ENCODE measurements around the gene LAS1L. TPM values are rescaled to one million over a fixed set of nuclear protein-coding genes. Genes with fewer than 3 reads are reported as not detected.
"Not testable (repeated sequence)": the region's sequence is repeated elsewhere in the genome, so short reads cannot be mapped to it uniquely, and the experiment has no call there.

Gene LAS1L
- total RNA-seq = 17.7 TPM
- long read RNA-seq, partial matches to known transcripts = 4 of 28 reads
- long read RNA-seq, other reads (novel, unspliced or antisense) = 16 of 28 reads

- intact Hi-C loops (cut with DNase I) = no loop called here
- peak; percentile 94 for DNase-seq (ENCODE audit: low spot score)
Observed at GRCh38 chrX:65534450-65535292, at the start of gene LAS1L. Gene LAS1L (minus strand): TSS chrX:65534787. CDS start chrX:65534715, 72 bp downstream.

GRCh38 chrX:65582450-65583082 is 48.0 kb upstream of the LAS1L start:
- intact Hi-C loops (cut with DNase I) = loop anchor here (2.0 to 5.0 kb wide), 2 partner anchors 404 to 1145 kb away; no protein-coding TSS in a partner anchor
- DNase-seq (ENCODE audit: low spot score) = no peak

- no peak for DNase-seq (ENCODE audit: low spot score)
- intact Hi-C loops (cut with DNase I) = loop anchor here (2.0 to 5.0 kb wide), 2 partner anchors 405 to 1146 kb away; no protein-coding TSS in a partner anchor
Observed at GRCh38 chrX:65581661-65582339, 47.2 kb upstream of the LAS1L start.

GRCh38 chrX:65578346-65578745 is 43.8 kb upstream of the LAS1L start:
- intact Hi-C loops (cut with DNase I) = no loop called here
- no peak for DNase-seq (ENCODE audit: low spot score)

- intact Hi-C loops (cut with DNase I) = no loop called here
- no peak for DNase-seq (ENCODE audit: low spot score)
Observed at GRCh38 chrX:65576160-65576559, 41.6 kb upstream of the LAS1L start.

- intact Hi-C loops (cut with DNase I) = no loop called here
- DNase-seq (ENCODE audit: low spot score) = no peak
Observed at GRCh38 chrX:65575022-65575421, 40.4 kb upstream of the LAS1L start.

GRCh38 chrX:65574356-65574755 is 39.8 kb upstream of the LAS1L start:
- intact Hi-C loops (cut with DNase I) = no loop called here
- DNase-seq (ENCODE audit: low spot score) = no peak

GRCh38 chrX:65572971-65573370 is 38.4 kb upstream of the LAS1L start:
- intact Hi-C loops (cut with DNase I) = no loop called here
- DNase-seq (ENCODE audit: low spot score) = no peak

- DNase-seq (ENCODE audit: low spot score); intact Hi-C loops (cut with DNase I): not testable (repeated sequence)
Observed at GRCh38 chrX:65562850-65563249, 28.3 kb upstream of the LAS1L start.

- no peak for DNase-seq (ENCODE audit: low spot score)
- intact Hi-C loops (cut with DNase I) = no loop called here
Observed at GRCh38 chrX:65551489-65552339, 17.1 kb upstream of the LAS1L start.

- intact Hi-C loops (cut with DNase I) = no loop called here
- no peak for DNase-seq (ENCODE audit: low spot score)
Observed at GRCh38 chrX:65551086-65551485, 16.5 kb upstream of the LAS1L start.

- intact Hi-C loops (cut with DNase I) = no loop called here
- DNase-seq (ENCODE audit: low spot score) = no peak
Observed at GRCh38 chrX:65545456-65545855, 10.9 kb upstream of the LAS1L start.

- DNase-seq (ENCODE audit: low spot score) = no peak
- intact Hi-C loops (cut with DNase I) = no loop called here
Observed at GRCh38 chrX:65537229-65537628, 2.6 kb upstream of the LAS1L start.

- intact Hi-C loops (cut with DNase I) = no loop called here
- no peak for DNase-seq (ENCODE audit: low spot score)
Observed at GRCh38 chrX:65536291-65536690, 1.7 kb upstream of the LAS1L start.

GRCh38 chrX:65532016-65532415 is 2.6 kb downstream of the LAS1L start:
- no peak for DNase-seq (ENCODE audit: low spot score)
- intact Hi-C loops (cut with DNase I) = no loop called here

GRCh38 chrX:65528705-65529340 is 5.8 kb downstream of the LAS1L start:
- no peak for DNase-seq (ENCODE audit: low spot score)
- intact Hi-C loops (cut with DNase I) = loop anchor here (10.0 kb wide), 1 partner anchor 634 kb away; no protein-coding TSS in a partner anchor

- DNase-seq (ENCODE audit: low spot score) = no peak
- intact Hi-C loops (cut with DNase I) = loop anchor here (10.0 kb wide), 1 partner anchor 633 kb away; no protein-coding TSS in a partner anchor
Observed at GRCh38 chrX:65528293-65528692, 6.3 kb downstream of the LAS1L start.

GRCh38 chrX:65524139-65524538 is 10.4 kb downstream of the LAS1L start:
- intact Hi-C loops (cut with DNase I) = loop anchor here (10.0 kb wide), 1 partner anchor 629 kb away; no protein-coding TSS in a partner anchor
- no peak for DNase-seq (ENCODE audit: low spot score)
